Keratinocyte (primary cell): ENCODE results near the gene HINFP. TPM values are rescaled to one million over a fixed set of nuclear protein-coding genes. Genes with fewer than 3 reads are reported as not detected.

Source experiments
- DNase-seq: peaks from one replicate; pipeline ENCODE4 v3.0.0-alpha.2; 2011; ENCODE audit warnings: low read depth, missing footprints, low spot score
- FAIRE-seq: peaks from 2 replicates; lab custom pipeline; 2011; peaks lifted over from hg19 to GRCh38; lab: Jason Lieb, UNC
- H2AFZ ChIP-seq: 2 replicates; pipeline ENCODE4 v1.6.0; 2012; ENCODE audit warnings: low read length, control low read depth, inconsistent platforms; ENCODE audit not compliant: control insufficient read depth
- H3K27ac ChIP-seq: 2 replicates; pipeline ENCODE4 v1.5.1; 2011; ENCODE audit warnings: low read length; ENCODE audit not compliant: control insufficient read depth, insufficient read depth
- H3K27me3 ChIP-seq: 3 replicates; pipeline ENCODE4 v1.6.0; 2011; ENCODE audit warnings: low read length; ENCODE audit not compliant: control insufficient read depth, insufficient read depth; ENCODE audit errors: extremely low read depth
- H3K36me3 ChIP-seq, 2 experiments: 2 replicates in 1 of 2; 3 replicates in 1 of 2; pipeline ENCODE4 v1.5.1; 2011; ENCODE audit warnings: low read length in 2 of 2, mild to moderate bottlenecking in 1 of 2; ENCODE audit not compliant: control insufficient read depth in 2 of 2, insufficient read depth in 2 of 2; ENCODE audit errors: extremely low read depth in 1 of 2
- H3K4me1 ChIP-seq: 3 replicates; pipeline ENCODE4 v1.5.1; 2011; ENCODE audit warnings: low read length; ENCODE audit not compliant: control insufficient read depth, insufficient read depth; ENCODE audit errors: extremely low read depth
- H3K4me2 ChIP-seq: 3 replicates; pipeline ENCODE4 v1.6.0; 2011; ENCODE audit warnings: low read depth, low read length; ENCODE audit not compliant: control insufficient read depth, insufficient read depth; ENCODE audit errors: extremely low read depth
- H3K4me3 ChIP-seq, 3 experiments: fragments of 200-600 bp in 1 of 3; sonication (generic) in 1 of 3; 2 replicates in 2 of 3; 3 replicates in 1 of 3; pipeline ENCODE4 v1.5.1; 2011 to 2016; ENCODE audit warnings: low read length in 3 of 3, mild to moderate bottlenecking in 3 of 3, control low read depth in 2 of 3, inconsistent platforms in 1 of 3, low read depth in 1 of 3, mixed read lengths in 1 of 3, mixed run types in 1 of 3, moderate library complexity in 1 of 3; ENCODE audit not compliant: control insufficient read depth in 2 of 3, insufficient read depth in 2 of 3; ENCODE audit errors: extremely low read depth in 1 of 3
- H3K79me2 ChIP-seq: 2 replicates; pipeline ENCODE4 v1.6.0; 2012; ENCODE audit warnings: low read length; ENCODE audit not compliant: control insufficient read depth, insufficient read depth
- H3K9ac ChIP-seq: 3 replicates; pipeline ENCODE4 v1.6.0; 2011; ENCODE audit warnings: low read length; ENCODE audit not compliant: control insufficient read depth, insufficient read depth; ENCODE audit errors: extremely low read depth
- H3K9me1 ChIP-seq: 3 replicates; pipeline ENCODE4 v1.6.0; 2011; ENCODE audit warnings: low read length; ENCODE audit not compliant: control insufficient read depth, insufficient read depth; ENCODE audit errors: extremely low read depth
- H3K9me3 ChIP-seq: 2 replicates; pipeline ENCODE4 v1.5.1; 2012; ENCODE audit warnings: low read depth, low read length; ENCODE audit not compliant: control insufficient read depth
- H4K20me1 ChIP-seq: 3 replicates; pipeline ENCODE4 v1.6.0; 2011; ENCODE audit warnings: low read length; ENCODE audit not compliant: control insufficient read depth, insufficient read depth; ENCODE audit errors: extremely low read depth
- EZH2 ChIP-seq: IDR thresholded peaks from one replicate; pipeline ENCODE4 v1.6.1; 2012; ENCODE audit warnings: inconsistent platforms, mild to moderate bottlenecking, low read length, moderate library complexity
- dilution Hi-C: fragments of 300-500 bp; cut with MboI; formaldehyde crosslinking; loops from one replicate; pipeline ENCODE4 v1.7.0; 2020; ENCODE audit warnings: low sequenced_read_pairs; ENCODE audit not compliant: extremely low pct_ligation_motif_present
- polyA plus RNA-seq, 5 experiments: library from polyadenylated mRNA; depleted of rRNA in 3 of 5; stranded (reverse) in 3 of 5; stranded (forward) in 1 of 5; unstranded in 1 of 5; fragments of >200 nt; gene quantifications; 1 replicate in 1 of 5; 2 replicates in 3 of 5; 3 replicates in 1 of 5; pipeline versions ENCODE4 v1.2.1 to v1.2.3, GENCODE V29; 2011 to 2012; ENCODE audit warnings: missing spikeins in 2 of 5, low read depth in 1 of 5, low replicate concordance in 1 of 5
- TF ChIP-seq, protein P1 (sequence below), 3 experiments: IDR thresholded peaks in 1 of 3; conservative IDR thresholded peaks in 1 of 3; optimal IDR thresholded peaks in 1 of 3; 2 replicates in 2 of 3; 3 replicates in 1 of 3; pipeline versions ENCODE3 to v1.5.1; 2011; ENCODE audit warnings: low read length in 3 of 3, mild to moderate bottlenecking in 3 of 3, moderate library complexity in 2 of 3, control low read depth in 1 of 3, inconsistent platforms in 1 of 3; ENCODE audit not compliant: insufficient read depth in 2 of 3; ENCODE audit errors: extremely low read depth in 1 of 3

HINFP gene
- polyA plus RNA-seq, 1 donor (not counting 4 experiments of a cell fraction or from before 2014, with no cell fraction given), result 15.6 TPM

DNA sequence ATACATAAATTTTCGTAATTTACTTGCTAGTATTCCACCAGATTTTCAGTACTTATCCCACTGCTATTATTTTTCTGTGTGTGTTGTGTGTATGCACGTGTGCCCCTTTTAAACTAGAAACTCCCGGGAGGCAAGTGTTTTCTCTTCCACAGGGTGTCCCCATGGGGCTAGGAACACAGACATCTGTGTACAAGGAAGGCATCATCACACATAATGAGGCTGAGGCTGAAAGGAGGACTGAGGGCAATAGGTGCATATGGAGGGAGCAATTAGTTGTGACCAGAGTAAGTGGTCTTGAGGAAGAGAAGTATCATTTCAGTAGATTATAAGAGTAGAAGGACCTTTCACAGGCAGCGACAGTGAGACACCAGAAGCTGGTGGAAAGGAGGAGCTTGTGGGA is 17.6 kb upstream of the HINFP start:
- Histone ChIP-seq H3K27ac (no peak overlapping the region), H3K4me1 (peaks cover 39% of the 10 kb centered on the region), H3K9ac (no peak overlapping the region), H3K79me2 (peaks cover 28% of the 10 kb centered on the region), H2AFZ (no peak overlapping the region), H3K4me2 (no peak overlapping the region), H3K9me3 (no peaks in the 10 kb centered on the region), H3K36me3 (no peaks in the 10 kb centered on the region), H4K20me1 (no peaks in the 10 kb centered on the region), H3K27me3 (no peaks in the 10 kb centered on the region), H3K9me1 (peaks cover 5% of the 10 kb centered on the region), H3K4me3 (no peak overlapping the region)
- FAIRE-seq (no peak), DNase-seq (no peak)
- TF ChIP-seq EZH2, result no peak
- TF ChIP-seq, protein P1, sequence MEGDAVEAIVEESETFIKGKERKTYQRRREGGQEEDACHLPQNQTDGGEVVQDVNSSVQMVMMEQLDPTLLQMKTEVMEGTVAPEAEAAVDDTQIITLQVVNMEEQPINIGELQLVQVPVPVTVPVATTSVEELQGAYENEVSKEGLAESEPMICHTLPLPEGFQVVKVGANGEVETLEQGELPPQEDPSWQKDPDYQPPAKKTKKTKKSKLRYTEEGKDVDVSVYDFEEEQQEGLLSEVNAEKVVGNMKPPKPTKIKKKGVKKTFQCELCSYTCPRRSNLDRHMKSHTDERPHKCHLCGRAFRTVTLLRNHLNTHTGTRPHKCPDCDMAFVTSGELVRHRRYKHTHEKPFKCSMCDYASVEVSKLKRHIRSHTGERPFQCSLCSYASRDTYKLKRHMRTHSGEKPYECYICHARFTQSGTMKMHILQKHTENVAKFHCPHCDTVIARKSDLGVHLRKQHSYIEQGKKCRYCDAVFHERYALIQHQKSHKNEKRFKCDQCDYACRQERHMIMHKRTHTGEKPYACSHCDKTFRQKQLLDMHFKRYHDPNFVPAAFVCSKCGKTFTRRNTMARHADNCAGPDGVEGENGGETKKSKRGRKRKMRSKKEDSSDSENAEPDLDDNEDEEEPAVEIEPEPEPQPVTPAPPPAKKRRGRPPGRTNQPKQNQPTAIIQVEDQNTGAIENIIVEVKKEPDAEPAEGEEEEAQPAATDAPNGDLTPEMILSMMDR (optimal IDR thresholded peaks at IDR 0.05 in 1 of 3, IDR thresholded peaks at IDR 0.05 in 1 of 3, conservative IDR thresholded peaks at IDR 0.05 in 1 of 3; ENCODE audit: extremely low read depth in 1 of 3, insufficient read depth in 2 of 3, low read length in 3 of 3), result no peak
- dilution Hi-C loops, result no loop called here

DNA sequence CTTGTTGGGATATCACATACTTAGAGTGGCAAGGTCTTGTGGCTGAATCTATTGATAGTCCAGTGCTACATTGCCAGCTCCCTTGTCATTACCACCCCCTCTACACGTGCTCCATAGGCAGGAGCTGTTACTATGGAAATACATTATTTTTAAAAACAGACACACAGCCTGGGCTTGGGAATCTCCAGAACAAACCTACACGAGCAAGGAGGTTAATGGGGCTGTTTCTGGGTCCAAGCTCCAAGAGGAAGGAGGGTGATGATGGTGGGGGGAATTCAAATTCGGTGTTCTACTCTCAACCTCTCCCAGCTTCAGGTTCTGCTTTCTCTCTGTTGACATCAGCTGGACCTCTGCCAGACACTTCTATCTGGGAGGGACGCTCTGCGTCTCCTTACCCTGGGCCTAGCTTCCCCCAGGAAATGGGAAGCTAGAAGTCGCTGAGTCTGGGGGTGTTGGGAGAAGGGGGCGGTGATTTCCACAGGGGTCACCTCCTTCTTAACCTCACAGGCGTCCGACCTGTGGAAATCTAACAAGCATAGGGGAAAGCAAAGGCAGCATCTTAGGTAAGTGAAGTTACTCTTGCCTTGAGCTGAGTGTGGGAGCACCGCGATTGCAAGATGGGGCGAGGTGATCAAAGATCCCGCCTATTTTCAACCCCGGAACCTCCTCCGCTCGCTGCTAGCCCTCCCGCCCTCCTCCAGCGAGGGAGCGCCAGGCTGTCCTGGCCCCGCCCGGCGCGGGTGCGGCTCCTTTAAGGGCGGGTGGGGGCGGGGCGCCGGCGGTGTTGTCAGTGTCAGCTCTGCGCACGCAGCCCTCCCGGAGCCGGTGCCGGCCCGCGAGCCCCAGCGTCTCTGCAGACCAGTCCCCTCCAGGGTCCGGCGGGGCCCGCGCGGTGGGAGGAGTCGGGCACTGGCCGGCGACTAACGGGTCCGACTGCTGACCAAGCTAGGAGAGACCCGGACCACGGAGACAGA is 14.5 kb upstream of the HINFP start, which contains the start of gene C2CD2L:
Gene C2CD2L (plus strand): TSS at position 781 of the 974 bp plus-strand sequence. CDS start 398 bp downstream, outside the sequence.
- peaks cover 10% of the 10 kb centered on the region for H3K79me2 ChIP-seq
- FAIRE-seq, result peak; percentile 70
- H3K27ac ChIP-seq, result peak within 1 kb of the TSS; percentile 67
- peaks cover 8% of the 10 kb centered on the region for H3K9me1 ChIP-seq
- TF ChIP-seq, protein P1 (optimal IDR thresholded peaks at IDR 0.05 in 1 of 3, IDR thresholded peaks at IDR 0.05 in 1 of 3, conservative IDR thresholded peaks at IDR 0.05 in 1 of 3; ENCODE audit: extremely low read depth in 1 of 3, insufficient read depth in 2 of 3, low read length in 3 of 3), result no peak
- TF ChIP-seq EZH2, result no peak
- H3K27me3 ChIP-seq, result no peaks in the 10 kb centered on the region
- no peaks in the 10 kb centered on the region for H3K9me3 ChIP-seq
- H3K4me3 ChIP-seq, result peak within 1 kb of the TSS; percentile 76 to 82 (median 82)
- peak; percentile 75 for DNase-seq
- no peaks in the 10 kb centered on the region for H4K20me1 ChIP-seq
- H3K4me1 ChIP-seq, result peaks cover 28% of the 10 kb centered on the region
- peaks cover under 1 to 6% of the 10 kb centered on the region in 2 experiments for H3K36me3 ChIP-seq
- peak within 1 kb of the TSS; percentile 76 for H3K9ac ChIP-seq
- peak within 1 kb of the TSS; percentile 95 for H3K4me2 ChIP-seq
- dilution Hi-C loops, result no loop called here
- H2AFZ ChIP-seq, result peak within 1 kb of the TSS; percentile 75
